Subcutaneous abdominal adipose tissue (tissue), 5 donors: ENCODE data around the gene OTULIN.

Source experiments
- H3K27ac ChIP-seq: one replicate; pipeline ENCODE4 v1.7.0; 2013; ENCODE audit warnings: low read depth, mild to moderate bottlenecking, inconsistent platforms, low read length, moderate library complexity
- H3K27me3 ChIP-seq, 5 donors: one replicate each; pipeline ENCODE4 v1.7.0; 2013; ENCODE audit warnings: low read length in 5 of 5, inconsistent platforms in 1 of 5; ENCODE audit not compliant: control insufficient read depth in 5 of 5, insufficient read depth in 4 of 5
- H3K36me3 ChIP-seq, 5 donors: one replicate each; pipeline ENCODE4 v1.7.0; 2013; ENCODE audit warnings: low read length in 5 of 5; ENCODE audit not compliant: control insufficient read depth in 5 of 5, insufficient read depth in 5 of 5
- H3K4me1 ChIP-seq, 5 donors: one replicate each; pipeline ENCODE4 v1.7.0; 2013; ENCODE audit warnings: low read length in 5 of 5, mild to moderate bottlenecking in 3 of 5, moderate library complexity in 1 of 5; ENCODE audit not compliant: control insufficient read depth in 5 of 5, insufficient read depth in 5 of 5
- H3K4me3 ChIP-seq, 5 donors: one replicate each; pipeline ENCODE4 v1.7.0; 2013; ENCODE audit warnings: low read length in 5 of 5, low read depth in 1 of 5
- H3K9ac ChIP-seq, 5 donors: one replicate each; pipeline ENCODE4 v1.7.0; 2013; ENCODE audit warnings: low read length in 5 of 5, mild to moderate bottlenecking in 4 of 5, moderate library complexity in 3 of 5
- H3K9me3 ChIP-seq, 5 donors: one replicate each; pipeline ENCODE4 v1.7.0; 2013; ENCODE audit warnings: low read length in 5 of 5; ENCODE audit not compliant: control insufficient read depth in 5 of 5
- donor health status: healthy.
- donor health status: healthy.
- donor health status: healthy.
- donor health status: healthy.
- donor health status: healthy.

Gene OTULIN

GRCh38 chr5:14712666-14713065 is 48.1 kb downstream of the OTULIN start:
- H3K36me3 ChIP-seq = peaks cover 3 to 85% (median 78%) of the 10 kb centered on the region in 5 donors
- peaks cover 0 to 13% (median 3%) of the 10 kb centered on the region in 5 donors for H3K4me1 ChIP-seq
- no peak overlapping the region for H3K9ac ChIP-seq
- no peaks in the 10 kb centered on the region for H3K27me3 ChIP-seq
- H3K4me3 ChIP-seq = no peak overlapping the region
- H3K27ac ChIP-seq = no peak overlapping the region
- H3K9me3 ChIP-seq = no peaks in the 10 kb centered on the region

GRCh38 chr5:14713476-14714390 is 49.2 kb downstream of the OTULIN start:
- Histone ChIP-seq H3K9me3 (no peaks in the 10 kb centered on the region), H3K4me3 (no peak overlapping the region), H3K27ac (no peak overlapping the region), H3K9ac (no peak overlapping the region), H3K4me1 (peaks cover 0 to 13% (median 3%) of the 10 kb centered on the region in 5 donors), H3K36me3 (peaks cover 3 to 74% (median 70%) of the 10 kb centered on the region in 5 donors), H3K27me3 (no peaks in the 10 kb centered on the region)

- H3K27me3 ChIP-seq = no peaks in the 10 kb centered on the region
- H3K27ac ChIP-seq = no peak overlapping the region
- H3K4me1 ChIP-seq = peaks cover 0 to 13% (median 3%) of the 10 kb centered on the region in 5 donors
- no peak overlapping the region for H3K9ac ChIP-seq
- H3K4me3 ChIP-seq = no peak overlapping the region
- H3K9me3 ChIP-seq = no peaks in the 10 kb centered on the region
- peaks cover 0 to 68% (median 61%) of the 10 kb centered on the region in 5 donors for H3K36me3 ChIP-seq
Observed at GRCh38 chr5:14714706-14715105, 50.2 kb downstream of the OTULIN start.

GRCh38 chr5:14715481-14715880 is 51.0 kb downstream of the OTULIN start:
- Histone ChIP-seq H3K4me1 (peaks cover 0 to 13% (median 3%) of the 10 kb centered on the region in 5 donors), H3K27ac (no peak overlapping the region), H3K36me3 (peaks cover 0 to 60% (median 54%) of the 10 kb centered on the region in 5 donors), H3K27me3 (no peaks in the 10 kb centered on the region), H3K9me3 (no peaks in the 10 kb centered on the region), H3K4me3 (no peak overlapping the region), H3K9ac (no peak overlapping the region)

GRCh38 chr5:14716755-14717752 is 52.5 kb downstream of the OTULIN start:
- Histone ChIP-seq H3K9me3 (no peaks in the 10 kb centered on the region), H3K27ac (no peak overlapping the region), H3K4me3 (no peak overlapping the region), H3K27me3 (no peaks in the 10 kb centered on the region), H3K36me3 (peaks cover 0 to 48% (median 39%) of the 10 kb centered on the region in 5 donors), H3K9ac (no peak overlapping the region), H3K4me1 (peaks cover 0 to 13% (median 3%) of the 10 kb centered on the region in 5 donors)

- H3K27me3 ChIP-seq = no peaks in the 10 kb centered on the region
- H3K9ac ChIP-seq = no peak overlapping the region
- peaks cover 0 to 31% (median 22%) of the 10 kb centered on the region in 5 donors for H3K36me3 ChIP-seq
- no peaks in the 10 kb centered on the region for H3K9me3 ChIP-seq
- H3K4me1 ChIP-seq = peaks cover 0 to 13% (median 4%) of the 10 kb centered on the region in 5 donors
- H3K27ac ChIP-seq = no peak overlapping the region
- no peak overlapping the region for H3K4me3 ChIP-seq
Observed at GRCh38 chr5:14718778-14719177, 54.3 kb downstream of the OTULIN start.

GRCh38 chr5:14720236-14720923 is 55.9 kb downstream of the OTULIN start:
- H3K9me3 ChIP-seq = no peaks in the 10 kb centered on the region

GRCh38 chr5:14721990-14722656 is 57.6 kb downstream of the OTULIN start:
- Histone ChIP-seq H3K36me3 (peaks cover 0 to 24% (median 4%) of the 10 kb centered on the region in 5 donors), H3K9me3 (no peaks in the 10 kb centered on the region), H3K4me3 (no peak overlapping the region), H3K4me1 (peaks cover 0 to 9% (median 4%) of the 10 kb centered on the region in 5 donors), H3K27me3 (no peaks in the 10 kb centered on the region), H3K27ac (no peak overlapping the region), H3K9ac (no peak overlapping the region)

More at GRCh38 chr5:14720236-14720923, 55.9 kb downstream of the OTULIN start:
- Histone ChIP-seq H3K4me1 (peaks cover 0 to 14% (median 4%) of the 10 kb centered on the region in 5 donors), H3K27me3 (no peaks in the 10 kb centered on the region), H3K36me3 (peaks cover 0 to 25% (median 13%) of the 10 kb centered on the region in 5 donors), H3K27ac (no peak overlapping the region), H3K9ac (no peak overlapping the region), H3K4me3 (no peak overlapping the region)

- Histone ChIP-seq H3K4me3 (no peak overlapping the region), H3K27me3 (no peaks in the 10 kb centered on the region), H3K27ac (no peak overlapping the region), H3K4me1 (peaks cover 0 to 11% (median 10%) of the 10 kb centered on the region in 5 donors), H3K36me3 (peaks cover 0 to 21% (median 4%) of the 10 kb centered on the region in 5 donors), H3K9ac (no peak overlapping the region), H3K9me3 (no peaks in the 10 kb centered on the region)
Observed at GRCh38 chr5:14722923-14723322, 58.4 kb downstream of the OTULIN start.
